ENCODE results near the gene RPS6KA2.
A peak's percentile ranks its signal among the peaks of the same experiment; 100 is the strongest.
"Not testable (repeated sequence)": the region's sequence is repeated elsewhere in the genome, so short reads cannot be mapped to it uniquely, and the experiment has no call there.

Gene RPS6KA2

GRCh38 chr6:166589337-166589731 is 37.7 kb downstream of the RPS6KA2 start:
- DNase-seq, result no peak

GRCh38 chr6:166588691-166589336 is 38.2 kb downstream of the RPS6KA2 start:
- DNase-seq, result no peak

GRCh38 chr6:166587631-166588413 is 39.2 kb downstream of the RPS6KA2 start:
- DNase-seq, result no peak

- DNase-seq, result peak; percentile 27
Measured at GRCh38 chr6:166586424-166587156, 40.5 kb downstream of the RPS6KA2 start, which contains the start of gene RAMACL. RAMACL (minus strand) TSS chr6:166586678; CDS start chr6:166586477, 201 bp downstream.

GRCh38 chr6:166584853-166585429 is 42.1 kb downstream of the RPS6KA2 start:
- DNase-seq, result no peak

GRCh38 chr6:166584155-166584554 is 42.9 kb downstream of the RPS6KA2 start:
- no peak for DNase-seq

DNA sequence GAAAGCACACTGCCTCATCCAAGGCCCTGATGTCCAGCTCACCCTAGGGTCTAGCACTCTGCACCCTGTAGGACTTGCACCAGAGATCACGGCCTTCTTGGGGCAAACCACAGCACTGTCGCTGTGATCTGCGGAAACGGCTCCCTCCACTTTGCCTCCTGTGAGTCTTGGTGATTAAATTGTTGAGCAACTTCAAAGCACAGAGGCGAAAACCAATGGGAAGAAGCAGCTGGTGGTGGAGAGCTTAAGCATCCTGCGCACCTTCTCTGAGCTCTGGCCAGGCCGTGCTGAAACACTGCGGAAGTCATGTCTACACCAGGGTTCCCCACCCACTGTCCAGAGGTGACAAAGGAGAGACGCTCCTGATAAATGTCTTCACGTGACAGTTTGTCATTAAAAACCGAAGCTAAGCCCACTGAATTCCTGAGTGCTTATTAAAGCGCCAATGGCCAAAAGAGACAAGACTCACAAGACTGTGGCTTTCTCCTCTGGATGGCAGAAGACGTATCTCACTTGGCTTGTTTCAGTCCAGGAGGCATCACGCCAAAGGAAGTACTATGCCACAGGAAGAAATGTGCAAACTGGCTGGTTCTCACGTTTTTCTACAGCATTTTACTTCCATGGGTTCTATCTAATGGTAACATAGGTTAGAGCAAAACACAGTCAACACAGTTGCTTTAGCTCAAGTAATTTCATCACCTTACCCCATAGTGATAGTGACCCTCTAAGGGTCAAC is 43.7 kb downstream of the RPS6KA2 start:
- no peak for DNase-seq

DNA sequence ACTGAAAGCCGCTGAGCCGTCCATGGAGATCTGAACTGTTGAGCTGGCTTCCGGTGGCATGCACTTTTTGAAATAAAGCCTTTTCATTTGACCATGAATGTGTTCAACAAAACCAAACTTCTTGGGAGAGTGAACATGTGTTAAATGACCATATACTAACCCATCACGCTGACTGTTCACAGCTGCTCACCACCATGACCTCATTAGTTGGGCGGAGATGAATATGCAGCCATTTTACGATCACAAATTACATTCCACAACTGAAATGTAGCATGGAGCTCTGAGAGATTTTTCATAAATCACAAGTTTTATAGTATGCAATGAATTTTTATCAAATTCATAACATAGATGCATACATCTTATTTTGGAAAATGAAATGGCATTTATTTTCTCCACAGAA is 44.8 kb downstream of the RPS6KA2 start:
- DNase-seq, result no peak

DNA sequence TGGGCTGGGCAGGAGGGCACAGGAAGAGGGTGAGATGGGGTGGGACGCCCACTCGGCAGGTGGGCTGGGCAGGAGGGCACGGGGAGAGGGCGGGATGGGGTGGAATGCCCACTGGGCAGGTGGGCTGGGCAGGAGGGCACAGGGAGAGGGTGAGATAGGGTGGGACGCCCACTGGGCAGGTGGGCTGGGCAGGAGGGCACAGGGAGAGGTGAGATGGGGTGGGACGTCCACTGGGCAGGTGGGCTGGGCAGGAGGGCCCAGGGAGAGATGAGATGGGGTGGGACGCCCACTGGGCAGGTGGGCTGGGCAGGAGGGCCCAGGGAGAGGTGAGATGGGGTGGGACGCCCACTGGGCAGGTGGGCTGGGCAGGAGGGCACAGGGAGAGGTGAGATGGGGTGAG is 45.2 kb downstream of the RPS6KA2 start:
- DNase-seq, result not testable (repeated sequence)

GRCh38 chr6:166581091-166581511 is 46.0 kb downstream of the RPS6KA2 start:
- no peak for DNase-seq

DNA sequence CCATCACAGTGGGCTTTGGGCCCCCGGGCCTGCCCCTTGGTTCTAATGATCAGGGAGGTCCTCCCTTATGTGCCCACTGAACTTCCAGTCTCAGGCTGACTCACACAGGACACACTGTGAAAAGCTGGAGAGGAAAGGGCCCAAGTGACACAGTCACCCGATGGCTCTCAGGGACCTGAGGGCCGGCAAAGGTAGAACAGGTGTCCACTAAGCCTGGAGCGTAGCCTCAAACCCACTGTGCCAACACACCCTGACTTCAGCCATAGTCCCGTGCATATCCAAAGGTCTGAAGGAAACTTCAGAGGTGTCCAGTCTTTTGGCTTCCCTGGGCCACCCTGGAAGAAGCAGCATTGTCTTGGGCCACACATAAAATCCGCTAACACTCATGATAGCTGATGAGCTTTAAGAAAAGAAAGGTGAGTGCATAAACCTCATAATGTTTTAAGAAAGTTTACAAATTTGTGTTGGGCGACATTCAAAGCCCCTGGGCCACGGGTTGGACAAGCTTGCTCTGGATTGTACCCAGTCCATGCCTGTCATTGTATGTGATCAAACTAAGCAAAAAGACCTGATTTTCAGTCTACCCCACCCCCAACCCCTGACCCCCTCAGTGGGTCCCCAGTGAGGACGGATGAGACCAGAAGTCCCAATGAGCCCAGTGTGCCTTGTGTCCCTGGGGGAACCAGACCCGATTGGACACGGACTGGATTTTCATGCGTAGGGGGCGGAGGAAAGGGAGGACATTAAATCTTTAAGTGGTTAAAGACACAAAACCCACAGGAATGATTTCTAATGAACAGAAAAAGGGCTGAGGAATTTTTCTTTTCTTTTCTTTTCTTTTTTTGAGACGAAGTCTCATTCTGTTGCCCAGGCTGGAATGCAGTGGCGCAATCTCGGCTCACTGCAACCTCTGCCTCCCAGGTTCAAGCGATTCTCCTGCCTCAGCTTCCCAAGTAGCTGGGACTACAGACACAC is 46.7 kb downstream of the RPS6KA2 start:
- DNase-seq, result no peak

DNA sequence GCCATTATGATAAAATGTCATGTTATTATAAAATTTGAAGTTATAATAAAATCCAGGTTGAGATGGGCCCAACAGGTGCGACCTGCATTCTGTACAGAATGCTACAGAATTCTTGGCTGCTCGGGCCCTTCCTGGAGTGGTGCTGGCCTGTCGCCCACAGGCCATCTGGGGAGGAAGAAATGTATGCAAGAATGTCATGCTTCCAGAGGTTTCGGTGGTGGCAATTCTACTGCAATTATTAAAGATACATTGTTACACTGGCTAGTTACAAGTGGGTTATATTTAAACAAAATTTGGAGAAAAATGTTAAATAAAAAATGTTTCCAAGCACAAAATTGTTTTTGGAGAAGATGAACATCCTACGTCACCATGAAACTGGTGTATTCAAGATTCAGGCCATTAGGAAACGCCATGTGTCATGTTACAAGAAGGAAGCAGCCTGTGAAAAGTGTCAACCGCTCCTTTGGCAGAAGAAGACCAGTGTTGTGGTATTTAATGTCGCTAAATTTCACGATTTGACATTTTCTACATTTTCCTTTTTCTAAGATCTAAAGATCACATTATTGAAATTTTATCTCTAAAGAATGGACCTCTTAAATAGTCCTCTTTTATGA is 47.7 kb downstream of the RPS6KA2 start:
- no peak for DNase-seq

GRCh38 chr6:166578536-166579236 is 48.4 kb downstream of the RPS6KA2 start:
- DNase-seq, result no peak

GRCh38 chr6:166575205-166575604 is 51.8 kb downstream of the RPS6KA2 start:
- DNase-seq, result no peak

- no peak for DNase-seq
Measured at GRCh38 chr6:166573511-166574216, 53.4 kb downstream of the RPS6KA2 start.

DNA sequence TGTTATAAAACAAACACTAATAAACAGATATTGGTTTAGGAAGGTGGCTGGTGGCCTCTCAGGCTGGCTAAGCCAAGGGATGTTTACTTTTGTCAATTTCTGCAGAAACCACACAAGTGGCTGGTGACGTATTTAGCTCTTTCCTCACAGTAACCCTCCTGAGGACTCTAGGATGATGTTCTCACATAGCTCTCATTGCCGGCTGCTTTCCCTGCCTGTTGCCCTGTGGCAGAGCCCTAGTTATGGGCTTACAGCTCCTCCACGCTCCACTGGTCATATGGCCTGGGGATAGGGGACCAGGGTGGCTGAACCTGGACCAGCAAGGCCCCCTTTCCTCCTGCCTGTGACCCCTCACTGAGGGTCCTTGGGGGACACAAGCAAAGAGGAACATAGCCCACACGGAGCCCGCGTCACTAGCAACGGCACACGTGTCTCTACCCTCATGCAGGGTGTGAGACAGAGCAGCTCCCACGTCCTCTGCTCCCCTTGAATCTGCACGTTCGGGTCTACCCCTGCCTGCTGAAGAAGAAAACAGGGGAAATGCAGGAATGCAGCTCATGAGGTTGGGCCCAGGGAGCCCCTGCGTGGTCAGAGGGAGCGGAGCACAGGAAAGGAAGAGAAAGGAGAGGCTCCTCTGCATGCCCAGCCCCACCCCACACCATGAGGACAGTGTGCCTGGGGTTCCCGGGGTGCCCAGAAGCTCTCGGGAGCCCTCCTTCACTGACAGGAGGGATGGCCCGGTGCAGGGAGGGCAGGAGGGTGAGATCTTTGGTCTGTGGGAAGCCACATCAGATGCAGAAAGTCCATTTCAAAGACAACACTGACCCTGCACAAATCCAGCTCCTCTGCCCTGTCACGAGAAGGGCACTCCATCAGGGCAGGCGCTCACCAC is 54.4 kb downstream of the RPS6KA2 start:
- DNase-seq, result no peak

DNA sequence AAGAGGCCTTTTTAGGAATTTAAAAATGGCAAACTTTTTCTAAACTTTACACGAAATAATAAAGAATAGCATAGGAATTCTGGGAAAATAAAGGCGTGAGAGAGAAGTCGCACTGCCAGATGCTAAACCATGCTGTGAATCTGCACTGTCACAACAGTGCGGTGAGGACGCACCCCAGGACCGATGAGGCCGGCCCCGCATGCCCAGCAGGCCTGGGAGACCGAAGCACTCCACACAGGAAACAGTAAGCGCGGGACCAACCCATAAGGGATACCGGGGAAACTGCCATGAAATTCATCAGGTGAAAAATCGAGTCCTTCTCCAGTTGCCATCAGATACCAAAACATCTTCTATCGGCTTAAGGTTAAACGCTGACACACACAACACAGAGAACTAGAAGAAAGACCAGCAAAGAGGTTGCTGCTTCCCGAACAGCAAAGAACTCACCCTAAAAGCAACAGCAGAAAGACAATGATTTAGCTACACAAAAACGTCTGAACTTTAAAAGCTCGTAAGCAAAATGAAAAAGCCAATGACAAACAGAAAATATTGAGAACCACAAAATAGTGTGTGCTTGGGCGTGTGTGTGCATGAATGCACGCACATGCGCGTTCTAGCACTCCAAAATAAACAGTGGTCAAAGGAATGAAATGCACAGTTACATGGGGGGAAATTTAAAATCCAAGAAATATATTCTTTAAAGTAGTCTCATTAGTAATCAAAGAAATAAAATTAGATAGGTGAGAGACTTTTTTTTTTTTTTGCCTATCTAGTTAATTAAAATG is 55.9 kb downstream of the RPS6KA2 start:
- DNase-seq, result no peak

GRCh38 chr6:166569206-166569605 is 57.8 kb downstream of the RPS6KA2 start:
- no peak for DNase-seq
